DND-41 (cell line): Measurements from ENCODE around the gene PMEPA1.

Experiments
- ATAC-seq: fragments of 200-7000 bp; cut with Tn5 transposase; 3 replicates; pipeline ENCODE4 v1.9.1; 2021; ENCODE audit warnings: low read depth; ENCODE audit not compliant: insufficient read depth
- DNase-seq: peaks from one replicate; pipeline ENCODE4 v3.0.0-alpha.2; 2020
- H2AFZ ChIP-seq: 2 replicates; pipeline ENCODE4 v1.6.0; 2012; ENCODE audit warnings: low read depth, low read length
- H3K27ac ChIP-seq: 2 replicates; pipeline ENCODE4 v1.5.1; 2012; ENCODE audit warnings: low read length, inconsistent platforms
- H3K27me3 ChIP-seq: fragments of 200-600 bp; sonication (generic); 2 replicates; pipeline ENCODE4 v1.6.0; 2012; ENCODE audit warnings: low read length, mild to moderate bottlenecking, inconsistent platforms; ENCODE audit not compliant: insufficient read depth, poor library complexity
- H3K36me3 ChIP-seq: 2 replicates; pipeline ENCODE4 v1.5.1; 2012; ENCODE audit warnings: low read length, inconsistent platforms; ENCODE audit not compliant: insufficient read depth
- H3K4me1 ChIP-seq: 2 replicates; pipeline ENCODE4 v1.5.1; 2012; ENCODE audit warnings: mild to moderate bottlenecking, low read length; ENCODE audit not compliant: insufficient read depth
- H3K4me2 ChIP-seq: 2 replicates; pipeline ENCODE4 v1.6.0; 2012; ENCODE audit warnings: mild to moderate bottlenecking, moderate library complexity, low read length, inconsistent platforms; ENCODE audit not compliant: insufficient read depth
- H3K4me3 ChIP-seq, 2 experiments: fragments of 200-600 bp in 1 of 2; shearing (Covaris generic) in 1 of 2; 2 replicates each; pipeline ENCODE4 v1.5.1; 2012 to 2016; ENCODE audit warnings: inconsistent platforms in 2 of 2, low read length in 2 of 2, mild to moderate bottlenecking in 2 of 2, low read depth in 1 of 2, moderate library complexity in 1 of 2
- H3K79me2 ChIP-seq: 2 replicates; pipeline ENCODE4 v1.6.0; 2012; ENCODE audit warnings: low read length, inconsistent platforms; ENCODE audit not compliant: insufficient read depth
- H3K9ac ChIP-seq: 2 replicates; pipeline ENCODE4 v1.6.0; 2012; ENCODE audit warnings: low read depth, mild to moderate bottlenecking, inconsistent platforms, low read length, moderate library complexity
- H3K9me3 ChIP-seq: 2 replicates; pipeline ENCODE4 v1.5.1; 2012; ENCODE audit warnings: low read length, moderate library complexity, mild to moderate bottlenecking, inconsistent platforms; ENCODE audit not compliant: insufficient read depth, severe bottlenecking
- H4K20me1 ChIP-seq: 2 replicates; pipeline ENCODE4 v1.6.0; 2012; ENCODE audit warnings: low read length; ENCODE audit not compliant: insufficient read depth
- EZH2 ChIP-seq: IDR thresholded peaks from 3 replicates; pipeline ENCODE4 v1.6.1; 2012; ENCODE audit warnings: borderline replicate concordance, low read depth, mild to moderate bottlenecking, moderate library complexity, low read length, inconsistent platforms; ENCODE audit not compliant: severe bottlenecking
- TF ChIP-seq, protein P1 (sequence below): IDR thresholded peaks from 2 replicates; pipeline ENCODE4 v1.5.1; 2012; ENCODE audit warnings: borderline replicate concordance, low read length, moderate library complexity, mild to moderate bottlenecking; ENCODE audit not compliant: poor library complexity, severe bottlenecking; ENCODE audit errors: extremely low read depth

Gene PMEPA1

DNA sequence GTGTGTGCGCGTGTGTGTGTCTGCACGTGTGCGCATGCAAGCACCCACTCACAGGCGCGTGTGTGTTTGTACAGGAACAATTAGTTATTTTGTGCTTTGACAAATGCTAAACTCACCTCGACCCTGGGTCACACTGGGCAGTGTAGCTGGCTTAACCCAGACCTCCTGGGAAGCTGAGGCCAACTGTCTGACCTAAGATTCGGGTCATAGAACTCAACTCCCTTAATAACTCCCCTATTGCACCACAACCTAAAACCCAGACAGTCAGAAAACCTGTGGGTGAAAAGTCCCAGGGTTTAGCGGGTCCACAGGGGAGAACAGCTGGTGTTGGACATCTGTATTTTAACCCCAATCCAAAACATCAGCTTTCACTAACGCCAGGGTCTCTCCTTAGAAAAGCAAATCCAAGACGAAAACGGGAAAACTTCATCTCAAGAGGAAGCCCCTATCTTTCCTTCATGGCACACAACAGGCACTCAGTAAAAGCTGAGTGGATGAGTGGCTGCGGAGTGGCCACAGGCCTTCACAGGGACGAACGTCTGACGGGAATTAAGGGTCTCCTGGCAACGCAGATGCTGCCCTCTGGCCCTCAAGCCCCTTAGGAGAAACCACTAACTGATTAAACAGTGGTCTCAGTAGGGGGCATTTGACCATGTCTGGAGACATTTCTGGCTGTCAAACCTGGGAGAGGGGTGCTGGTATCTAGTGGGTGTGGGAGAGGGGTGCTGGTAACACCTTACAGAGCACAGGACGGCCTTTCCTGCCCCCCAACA lies 4.5 kb downstream of the PMEPA1 start:
- no peaks in the 10 kb centered on the region for H3K36me3 ChIP-seq
- no peaks in the 10 kb centered on the region for H3K4me1 ChIP-seq
- peaks cover under 1% of the 10 kb centered on the region for H4K20me1 ChIP-seq

DNA sequence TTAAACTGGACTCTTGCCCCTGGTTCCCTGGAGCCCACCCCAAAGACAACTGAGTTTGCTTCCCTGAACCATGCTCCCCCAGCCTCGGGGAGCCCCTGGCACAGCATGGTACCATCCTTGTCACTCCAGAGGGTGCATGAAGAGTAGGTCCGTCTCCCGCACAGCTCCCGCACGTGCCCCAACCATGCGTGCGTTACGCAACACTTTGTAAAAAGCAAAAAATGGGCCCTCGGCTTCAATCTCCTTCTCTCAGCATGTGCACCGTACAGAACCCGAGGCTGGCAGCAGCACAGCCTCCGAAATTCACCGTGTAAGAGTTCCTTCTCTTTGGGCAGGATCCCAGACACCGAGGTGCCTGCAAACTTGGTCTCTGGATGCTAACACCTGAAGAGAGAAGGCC lies 5.6 kb downstream of the PMEPA1 start:
- ATAC-seq, result no peak
- Histone ChIP-seq H3K4me2 (no peak overlapping the region), H3K27me3 (peaks cover 44% of the 10 kb centered on the region), H3K36me3 (no peaks in the 10 kb centered on the region), H3K9ac (no peak overlapping the region), H3K9me3 (no peaks in the 10 kb centered on the region), H3K27ac (no peak overlapping the region), H3K4me3 (no peak overlapping the region), H3K79me2 (no peaks in the 10 kb centered on the region), H3K4me1 (no peaks in the 10 kb centered on the region), H2AFZ (no peak overlapping the region), H4K20me1 (peaks cover 4% of the 10 kb centered on the region)
- DNase-seq, result no peak
- no peak for TF ChIP-seq EZH2
- TF ChIP-seq, protein P1, sequence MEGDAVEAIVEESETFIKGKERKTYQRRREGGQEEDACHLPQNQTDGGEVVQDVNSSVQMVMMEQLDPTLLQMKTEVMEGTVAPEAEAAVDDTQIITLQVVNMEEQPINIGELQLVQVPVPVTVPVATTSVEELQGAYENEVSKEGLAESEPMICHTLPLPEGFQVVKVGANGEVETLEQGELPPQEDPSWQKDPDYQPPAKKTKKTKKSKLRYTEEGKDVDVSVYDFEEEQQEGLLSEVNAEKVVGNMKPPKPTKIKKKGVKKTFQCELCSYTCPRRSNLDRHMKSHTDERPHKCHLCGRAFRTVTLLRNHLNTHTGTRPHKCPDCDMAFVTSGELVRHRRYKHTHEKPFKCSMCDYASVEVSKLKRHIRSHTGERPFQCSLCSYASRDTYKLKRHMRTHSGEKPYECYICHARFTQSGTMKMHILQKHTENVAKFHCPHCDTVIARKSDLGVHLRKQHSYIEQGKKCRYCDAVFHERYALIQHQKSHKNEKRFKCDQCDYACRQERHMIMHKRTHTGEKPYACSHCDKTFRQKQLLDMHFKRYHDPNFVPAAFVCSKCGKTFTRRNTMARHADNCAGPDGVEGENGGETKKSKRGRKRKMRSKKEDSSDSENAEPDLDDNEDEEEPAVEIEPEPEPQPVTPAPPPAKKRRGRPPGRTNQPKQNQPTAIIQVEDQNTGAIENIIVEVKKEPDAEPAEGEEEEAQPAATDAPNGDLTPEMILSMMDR, result no peak

More for the DNA sequence above, 4.5 kb downstream of the PMEPA1 start:
- no peak for ATAC-seq
- Histone ChIP-seq H3K4me3 (no peak overlapping the region), H3K27me3 (peaks cover 34% of the 10 kb centered on the region), H2AFZ (no peak overlapping the region), H3K9me3 (no peaks in the 10 kb centered on the region), H3K4me2 (no peak overlapping the region), H3K79me2 (no peaks in the 10 kb centered on the region), H3K27ac (no peak overlapping the region), H3K9ac (no peak overlapping the region)
- TF ChIP-seq, protein P1, result no peak
- TF ChIP-seq EZH2, result no peak
- DNase-seq, result no peak

DNA sequence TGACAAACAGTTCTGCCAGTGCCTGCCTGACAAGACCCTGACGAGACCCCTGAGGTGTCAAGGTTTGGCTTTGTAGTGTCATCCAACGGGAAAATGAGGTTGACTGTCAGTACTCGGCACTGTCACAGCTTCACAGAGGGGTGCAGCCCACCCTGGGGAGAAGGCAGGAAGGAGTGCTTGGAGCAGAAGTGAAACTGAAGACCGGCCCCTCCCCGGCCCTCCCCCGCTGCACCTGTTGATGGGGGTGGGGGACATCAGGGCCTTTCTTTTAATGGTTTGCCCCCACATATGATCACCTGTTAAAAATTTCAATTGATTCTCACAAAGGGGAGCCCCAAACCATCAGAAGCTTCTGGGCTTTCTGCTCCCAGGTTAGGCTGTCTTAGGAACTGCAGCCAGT lies 6.8 kb downstream of the PMEPA1 start:
- peak; percentile 24 for DNase-seq
- Histone ChIP-seq H3K27me3 (peaks cover 50% of the 10 kb centered on the region), H2AFZ (no peak overlapping the region), H3K4me1 (no peaks in the 10 kb centered on the region), H3K4me2 (no peak overlapping the region), H3K9ac (no peak overlapping the region), H3K27ac (no peak overlapping the region), H3K36me3 (no peaks in the 10 kb centered on the region), H3K9me3 (no peaks in the 10 kb centered on the region), H3K4me3 (no peak overlapping the region), H4K20me1 (peaks cover 4% of the 10 kb centered on the region), H3K79me2 (no peaks in the 10 kb centered on the region)
- TF ChIP-seq, protein P1, result no peak
- TF ChIP-seq EZH2, result no peak
- no peak for ATAC-seq
